Stomach (tissue), 9 donors: ENCODE results near the gene FBXW12. TPM values are rescaled to one million over a fixed set of nuclear protein-coding genes. Genes with fewer than 3 reads are reported as not detected.

Source experiments
- DNase-seq, 2 donors: peaks; one replicate each; pipeline versions ENCODE4 v3.0.0 to v3.0.0-alpha.2; 2013 to 2019
- H3K27ac ChIP-seq, 5 donors: fragments of 200-600 bp in 4 of 5; sonication (generic) in 4 of 5; one replicate each; pipeline ENCODE4 v1.5.1; 2013 to 2019; ENCODE audit warnings: mild to moderate bottlenecking in 1 of 5, moderate library complexity in 1 of 5
- H3K27me3 ChIP-seq, 3 donors: fragments of 200-600 bp; sonication (generic); one replicate each; pipeline ENCODE4 v1.5.1; 2017 to 2019; ENCODE audit warnings: mixed run types in 1 of 3
- H3K36me3 ChIP-seq, 4 donors: fragments of 200-600 bp; sonication (generic); 1 replicate in 3 of 4; 2 replicates in 1 of 4; pipeline ENCODE4 v1.5.1; 2016 to 2019
- H3K4me1 ChIP-seq, 4 donors: fragments of 200-600 bp; sonication (generic); one replicate each; pipeline ENCODE4 v1.5.1; 2016 to 2019
- H3K4me3 ChIP-seq, 4 donors: fragments of 200-600 bp; sonication (generic) in 3 of 4; one replicate each; pipeline ENCODE4 v1.5.1; 2016 to 2019; ENCODE audit warnings: mild to moderate bottlenecking in 1 of 4
- H3K9me3 ChIP-seq, 4 donors: fragments of 200-600 bp; sonication (generic); one replicate each; pipeline ENCODE4 v1.5.1; 2016 to 2019
- EP300 ChIP-seq: sonication (generic); formaldehyde crosslinking; IDR thresholded peaks from one replicate; pipeline ENCODE4 v1.6.1; 2017; ENCODE audit warnings: antibody characterized with exemption
- POLR2A ChIP-seq, 4 donors: fragments of 450-650 bp; IDR thresholded peaks; one replicate each; pipeline ENCODE4 v1.6.1; 2016; ENCODE audit warnings: antibody characterized with exemption in 4 of 4, control low read depth in 2 of 4, mild to moderate bottlenecking in 1 of 4, moderate library complexity in 1 of 4
- POLR2AphosphoS5 ChIP-seq, 3 donors: sonication (generic); formaldehyde crosslinking; IDR thresholded peaks; one replicate each; pipeline ENCODE4 v1.6.1; 2016; ENCODE audit warnings: antibody characterized with exemption in 3 of 3
- WGBS, 5 donors: extraction: QIAGEN DNeasy Blood & Tissue Kit in 3 of 5; methylation state at CpG; one replicate each; pipeline versions ENCODE4 v1.1.5 to v1.1.7; 2013 to 2018; 5-methylcytosine and 5-hydroxymethylcytosine counted together
- intact Hi-C: fragments of 100-400 bp; cut with DNase I; formaldehyde crosslinking; loops from one replicate; pipeline ENCODE4 v1.15.1; 2023; ENCODE audit warnings: low total_unique reads
- polyA plus RNA-seq, 3 donors: library from polyadenylated mRNA; stranded (reverse); fragments of 200-250 nt; gene quantifications; one replicate each; pipeline ENCODE4 v1.2.3, GENCODE V29; 2013
- total RNA-seq, 5 donors: library from RNA; depleted of rRNA; stranded (reverse); fragments of >200 nt; gene quantifications; one replicate each; pipeline versions ENCODE4 v1.1.0 to v1.2.3, GENCODE V29; 2014 to 2016
- TF ChIP-seq, protein P1 (sequence below), 7 experiments: fragments of 450-650 bp in 4 of 7; fragments of 200-600 bp in 3 of 7; sonication (generic) in 3 of 7; IDR thresholded peaks; one replicate each; pipeline ENCODE4 v1.5.1; 2016 to 2019; ENCODE audit warnings: antibody characterized with exemption in 7 of 7, control low read depth in 2 of 7, mild to moderate bottlenecking in 1 of 7
- donor health status: healthy with polysubstance abuse.
- donor health status: Bipolar disorder and iron deficiency.
- donor health status: healthy.

The FBXW12 gene
- total and polyA plus RNA-seq, 8 donors: not detected

DNA sequence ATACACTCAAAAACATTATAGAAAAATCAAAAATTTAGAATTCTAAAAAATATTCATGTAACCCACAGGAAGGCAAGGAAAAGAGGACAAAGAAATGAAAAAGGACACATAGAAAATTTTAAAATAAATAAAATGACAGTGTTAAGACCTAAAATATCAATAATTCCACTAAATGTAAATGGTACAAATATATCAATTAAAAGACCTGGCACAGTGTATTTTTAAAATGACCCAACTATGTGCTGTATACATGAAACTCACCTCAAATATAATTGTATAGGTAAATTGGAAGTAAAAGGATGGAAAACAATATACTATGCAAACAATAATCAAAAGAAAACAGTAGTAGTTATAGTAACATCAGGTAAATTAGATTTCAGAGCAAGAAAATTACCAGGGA is 10.1 kb upstream of the FBXW12 start:
- Histone ChIP-seq H3K4me1 (no peaks in the 10 kb centered on the region), H3K9me3 (peaks cover 0 to 5% (median 0%) of the 10 kb centered on the region in 4 donors), H3K4me3 (no peak overlapping the region), H3K27me3 (peaks cover 0 to 3% (median 0%) of the 10 kb centered on the region in 3 donors), H3K27ac (no peak overlapping the region), H3K36me3 (no peaks in the 10 kb centered on the region)
- no peak for DNase-seq
- intact Hi-C loops: no loop called here
- TF ChIP-seq EP300 (no peak), POLR2AphosphoS5 (IDR thresholded peaks at IDR 0.05) (no peak), POLR2A (IDR thresholded peaks at IDR 0.05) (no peak)
- TF ChIP-seq, protein P1, sequence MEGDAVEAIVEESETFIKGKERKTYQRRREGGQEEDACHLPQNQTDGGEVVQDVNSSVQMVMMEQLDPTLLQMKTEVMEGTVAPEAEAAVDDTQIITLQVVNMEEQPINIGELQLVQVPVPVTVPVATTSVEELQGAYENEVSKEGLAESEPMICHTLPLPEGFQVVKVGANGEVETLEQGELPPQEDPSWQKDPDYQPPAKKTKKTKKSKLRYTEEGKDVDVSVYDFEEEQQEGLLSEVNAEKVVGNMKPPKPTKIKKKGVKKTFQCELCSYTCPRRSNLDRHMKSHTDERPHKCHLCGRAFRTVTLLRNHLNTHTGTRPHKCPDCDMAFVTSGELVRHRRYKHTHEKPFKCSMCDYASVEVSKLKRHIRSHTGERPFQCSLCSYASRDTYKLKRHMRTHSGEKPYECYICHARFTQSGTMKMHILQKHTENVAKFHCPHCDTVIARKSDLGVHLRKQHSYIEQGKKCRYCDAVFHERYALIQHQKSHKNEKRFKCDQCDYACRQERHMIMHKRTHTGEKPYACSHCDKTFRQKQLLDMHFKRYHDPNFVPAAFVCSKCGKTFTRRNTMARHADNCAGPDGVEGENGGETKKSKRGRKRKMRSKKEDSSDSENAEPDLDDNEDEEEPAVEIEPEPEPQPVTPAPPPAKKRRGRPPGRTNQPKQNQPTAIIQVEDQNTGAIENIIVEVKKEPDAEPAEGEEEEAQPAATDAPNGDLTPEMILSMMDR (IDR thresholded peaks at IDR 0.05): no peak

DNA sequence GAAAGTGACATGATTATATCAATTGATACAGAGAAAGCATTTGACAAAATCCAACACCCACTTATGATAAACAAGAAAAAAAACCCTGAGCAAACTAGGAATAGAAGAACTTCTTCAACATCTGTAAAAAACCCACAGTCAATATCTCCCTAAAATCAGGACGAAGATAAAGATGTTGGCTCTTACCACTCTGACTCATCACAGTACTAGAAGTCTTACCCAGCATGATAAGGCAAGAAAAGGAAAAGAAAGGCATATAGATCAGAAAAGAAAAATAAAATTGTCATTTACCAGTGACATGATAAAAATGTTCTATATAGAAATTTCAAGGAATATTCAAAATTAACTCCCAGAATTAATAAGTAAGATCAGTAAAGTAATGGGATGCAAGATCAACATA is 7.2 kb upstream of the FBXW12 start:
- 48 to 73% (median 69%) methylated on average over 1 of the region's 1 CpG for WGBS, 5 donors
- H3K27ac ChIP-seq: no peak overlapping the region
- H3K4me1 ChIP-seq: no peaks in the 10 kb centered on the region
- intact Hi-C loops: no loop called here
- no peaks in the 10 kb centered on the region for H3K27me3 ChIP-seq
- H3K4me3 ChIP-seq: no peak overlapping the region
- DNase-seq: no peak
- TF ChIP-seq EP300 (no peak), POLR2A (IDR thresholded peaks at IDR 0.05) (no peak), POLR2AphosphoS5 (IDR thresholded peaks at IDR 0.05) (no peak)
- TF ChIP-seq, protein P1 (IDR thresholded peaks at IDR 0.05): no peak
- H3K36me3 ChIP-seq: no peaks in the 10 kb centered on the region
- peaks cover 0 to 5% (median 0%) of the 10 kb centered on the region in 4 donors for H3K9me3 ChIP-seq

DNA sequence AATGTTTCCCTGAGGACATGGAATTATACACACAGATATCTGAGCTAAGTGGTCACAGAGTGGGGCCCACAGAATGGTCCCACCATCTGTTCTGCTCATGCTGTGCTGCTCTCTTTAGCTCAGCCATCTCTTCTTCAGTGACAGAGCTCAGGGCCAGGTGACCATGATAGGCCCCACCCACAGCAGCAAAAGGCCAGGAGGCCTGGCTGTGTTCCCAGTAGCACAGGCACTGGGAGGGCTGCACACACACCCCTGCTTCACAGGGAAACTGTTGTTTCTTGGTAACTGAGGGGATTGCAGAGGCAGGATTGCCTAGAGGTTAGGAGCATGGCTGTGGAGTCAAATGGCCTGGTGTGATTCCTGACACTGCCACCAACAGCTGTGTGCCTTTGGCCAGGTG is 4.8 kb upstream of the FBXW12 start:
- Histone ChIP-seq H3K9me3 (peaks cover 0 to 3% (median 0%) of the 10 kb centered on the region in 4 donors), H3K27ac (no peak overlapping the region), H3K4me3 (no peak overlapping the region), H3K27me3 (no peaks in the 10 kb centered on the region), H3K36me3 (no peaks in the 10 kb centered on the region), H3K4me1 (no peaks in the 10 kb centered on the region)
- no peak for TF ChIP-seq POLR2A (IDR thresholded peaks at IDR 0.05)
- intact Hi-C loops: no loop called here
- peak; percentile 31 to 76 for DNase-seq

DNA sequence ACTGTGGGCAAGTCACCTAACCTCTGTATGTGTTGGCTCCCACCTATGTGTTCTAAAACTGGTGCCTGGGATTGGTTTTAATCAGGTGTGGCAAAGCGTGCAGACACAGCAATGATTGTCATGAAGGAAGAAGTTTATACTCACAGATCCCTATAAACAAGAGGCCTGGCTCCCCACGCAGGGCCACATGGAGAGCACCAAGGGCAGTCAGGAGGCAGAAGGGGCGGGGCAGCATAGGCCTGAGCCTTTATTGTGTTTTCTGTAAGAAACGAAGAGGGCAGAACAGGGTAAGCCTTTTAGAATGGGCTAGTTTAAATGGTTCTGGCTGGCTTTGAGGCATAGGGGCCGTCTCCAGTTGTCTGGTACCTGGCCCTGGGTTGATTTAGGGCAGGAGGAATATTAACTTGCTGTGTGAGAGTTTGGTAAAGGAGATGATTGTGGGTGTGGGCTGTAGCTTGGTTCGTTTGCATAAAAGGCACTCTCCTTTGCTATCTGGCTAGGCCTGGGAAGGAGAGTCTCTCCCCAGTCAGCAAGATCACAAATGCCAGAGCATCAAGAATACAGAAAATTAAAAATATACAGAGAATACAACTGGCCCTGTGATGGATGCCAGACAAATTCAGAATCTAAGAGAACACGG is 2.2 kb upstream of the FBXW12 start:
- TF ChIP-seq EP300: no peak
- TF ChIP-seq, protein P1 (IDR thresholded peaks at IDR 0.05): no peak
- no peak for TF ChIP-seq POLR2A (IDR thresholded peaks at IDR 0.05)
- TF ChIP-seq POLR2AphosphoS5 (IDR thresholded peaks at IDR 0.05): no peak
- no peak overlapping the region for H3K27ac ChIP-seq
- H3K4me3 ChIP-seq: no peak overlapping the region
- H3K36me3 ChIP-seq: no peaks in the 10 kb centered on the region
- intact Hi-C loops: no loop called here
- no peaks in the 10 kb centered on the region for H3K4me1 ChIP-seq
- DNase-seq: peak in 1 of 2 donors; percentile 17
- no peaks in the 10 kb centered on the region for H3K9me3 ChIP-seq
- WGBS, 5 donors: 54 to 63% (median 60%) methylated on average over 7 of the region's 7 CpGs
- H3K27me3 ChIP-seq: no peaks in the 10 kb centered on the region

DNA sequence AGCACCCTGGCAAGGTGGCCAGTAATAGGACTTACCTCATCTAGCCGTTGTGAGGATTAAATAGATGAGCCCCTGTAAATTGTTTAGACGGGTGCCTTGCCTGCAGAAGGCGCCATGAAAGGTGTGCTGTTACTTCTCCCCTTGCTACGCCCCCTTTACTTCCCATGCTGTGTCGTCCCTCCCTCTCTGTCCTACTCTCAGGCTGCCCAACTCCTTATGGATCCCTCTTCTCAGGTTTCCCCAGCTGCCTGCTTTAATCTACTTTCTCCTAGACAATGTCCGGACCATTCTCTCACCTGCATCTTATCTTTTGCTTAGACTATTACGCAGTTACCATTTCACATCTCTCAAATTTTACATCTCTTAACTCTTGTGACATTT is 1.7 kb upstream of the FBXW12 start:
- WGBS, 5 donors: 75 to 82% (median 79%) methylated on average over 7 of the region's 7 CpGs
- Histone ChIP-seq H3K27ac (no peak overlapping the region), H3K36me3 (no peaks in the 10 kb centered on the region), H3K27me3 (no peaks in the 10 kb centered on the region), H3K9me3 (no peaks in the 10 kb centered on the region), H3K4me1 (no peaks in the 10 kb centered on the region), H3K4me3 (no peak overlapping the region)
- intact Hi-C loops: no loop called here
- TF ChIP-seq EP300 (no peak), POLR2A (IDR thresholded peaks at IDR 0.05) (no peak), POLR2AphosphoS5 (IDR thresholded peaks at IDR 0.05) (no peak)
- TF ChIP-seq, protein P1 (IDR thresholded peaks at IDR 0.05): no peak
- DNase-seq: no peak
